ENCODE results near the gene PDE7B. TPM values are rescaled to one million over a fixed set of nuclear protein-coding genes. Genes with fewer than 3 reads are reported as not detected.

PDE7B gene
- total RNA-seq, 3 donors from 2014 or later = 2.1 to 4.0 (median 2.2) TPM

DNA sequence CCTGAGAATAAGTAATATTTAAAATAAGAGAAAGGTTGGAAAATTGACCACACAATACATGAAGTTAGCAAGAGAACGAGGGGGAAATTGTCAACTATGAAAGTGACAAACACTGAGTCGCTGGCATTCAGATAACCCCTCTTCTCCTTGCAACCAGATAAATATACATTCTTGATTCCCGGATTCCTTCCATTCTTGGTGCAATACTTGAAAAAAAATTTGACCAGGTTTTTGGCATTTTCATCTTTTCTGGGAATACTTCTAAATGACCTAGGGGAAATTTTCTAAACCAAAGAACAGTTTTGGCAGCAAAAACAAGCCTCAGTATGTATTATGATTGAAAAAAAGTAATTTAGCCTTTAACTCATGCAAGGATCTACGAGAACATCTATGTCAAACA is 164.0 kb downstream of the PDE7B start:
- no peak for DNase-seq
- intact Hi-C loops (cut with DNase I, micrococcal nuclease) = no loop called here
- no peaks in the 10 kb centered on the region for H3K36me3 ChIP-seq (ENCODE audit: low read depth)

DNA sequence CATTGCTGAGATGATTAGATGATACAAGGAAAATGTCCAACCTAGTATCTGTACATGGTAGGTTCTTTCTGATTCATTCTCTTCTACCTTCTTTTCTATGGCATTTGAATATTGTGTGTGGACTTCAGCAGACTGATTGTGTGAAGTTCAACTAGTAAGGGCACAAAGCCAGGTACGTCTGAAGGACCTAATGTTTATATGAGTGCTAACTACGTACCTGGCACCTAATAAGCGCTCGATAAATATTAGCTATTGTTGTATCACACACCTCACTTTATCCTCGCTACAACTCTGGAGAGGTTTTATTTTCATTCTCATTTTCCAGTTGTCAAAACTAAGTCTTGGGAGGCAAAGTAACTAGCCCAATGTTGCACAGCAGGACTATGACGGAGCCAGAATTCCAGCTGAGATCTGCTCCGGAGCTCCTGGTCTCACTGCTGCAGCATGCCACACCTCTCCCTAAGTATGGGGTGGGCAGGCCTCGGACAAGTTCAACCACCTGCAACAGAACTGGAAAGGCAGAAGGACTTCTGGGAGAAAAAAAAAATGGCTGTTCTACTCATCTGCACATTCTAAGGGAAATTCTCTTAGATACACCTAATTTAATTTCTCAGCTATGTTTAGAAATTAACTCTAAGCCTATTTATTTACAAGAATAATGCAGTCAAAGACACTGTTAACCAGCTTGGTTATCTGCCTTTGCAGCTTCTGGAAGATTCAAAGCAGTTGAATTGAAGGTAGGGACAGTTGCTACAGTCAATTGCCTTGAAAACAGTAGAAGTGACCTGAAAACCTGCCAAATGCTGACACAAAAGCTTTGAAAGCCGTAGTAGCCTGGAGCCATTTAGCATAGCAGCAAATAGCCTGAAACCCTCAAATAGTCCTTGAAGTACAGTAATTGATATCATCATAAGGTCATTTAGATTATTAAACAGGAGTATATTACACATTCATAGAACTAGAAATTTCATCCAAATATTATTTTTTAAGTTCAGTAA is 165.0 kb downstream of the PDE7B start:
- Histone ChIP-seq H3K4me3 (no peak overlapping the region), H3K36me3 (ENCODE audit: low read depth) (no peaks in the 10 kb centered on the region), H3K9me3 (no peaks in the 10 kb centered on the region), H3K4me1 (ENCODE audit: low read depth) (no peaks in the 10 kb centered on the region)
- no peak for ATAC-seq
- DNase-seq = no peak
- TF ChIP-seq, protein P1, sequence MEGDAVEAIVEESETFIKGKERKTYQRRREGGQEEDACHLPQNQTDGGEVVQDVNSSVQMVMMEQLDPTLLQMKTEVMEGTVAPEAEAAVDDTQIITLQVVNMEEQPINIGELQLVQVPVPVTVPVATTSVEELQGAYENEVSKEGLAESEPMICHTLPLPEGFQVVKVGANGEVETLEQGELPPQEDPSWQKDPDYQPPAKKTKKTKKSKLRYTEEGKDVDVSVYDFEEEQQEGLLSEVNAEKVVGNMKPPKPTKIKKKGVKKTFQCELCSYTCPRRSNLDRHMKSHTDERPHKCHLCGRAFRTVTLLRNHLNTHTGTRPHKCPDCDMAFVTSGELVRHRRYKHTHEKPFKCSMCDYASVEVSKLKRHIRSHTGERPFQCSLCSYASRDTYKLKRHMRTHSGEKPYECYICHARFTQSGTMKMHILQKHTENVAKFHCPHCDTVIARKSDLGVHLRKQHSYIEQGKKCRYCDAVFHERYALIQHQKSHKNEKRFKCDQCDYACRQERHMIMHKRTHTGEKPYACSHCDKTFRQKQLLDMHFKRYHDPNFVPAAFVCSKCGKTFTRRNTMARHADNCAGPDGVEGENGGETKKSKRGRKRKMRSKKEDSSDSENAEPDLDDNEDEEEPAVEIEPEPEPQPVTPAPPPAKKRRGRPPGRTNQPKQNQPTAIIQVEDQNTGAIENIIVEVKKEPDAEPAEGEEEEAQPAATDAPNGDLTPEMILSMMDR (IDR thresholded peaks at IDR 0.05) = no peak
- intact Hi-C loops (cut with DNase I, micrococcal nuclease) = no loop called here

More for the DNA sequence above, 164.0 kb downstream of the PDE7B start:
- no peaks in the 10 kb centered on the region for H3K4me1 ChIP-seq (ENCODE audit: low read depth)
- H3K9me3 ChIP-seq = no peaks in the 10 kb centered on the region
- TF ChIP-seq, protein P1 (IDR thresholded peaks at IDR 0.05) = no peak
- no peak for ATAC-seq
- no peak overlapping the region for H3K4me3 ChIP-seq

GRCh38 chr6:136020691-136021090 is 169.2 kb downstream of the PDE7B start:
- TF ChIP-seq, protein P1 (IDR thresholded peaks at IDR 0.05) = no peak
- intact Hi-C loops (cut with DNase I, micrococcal nuclease) = no loop called here
- H3K9me3 ChIP-seq = no peaks in the 10 kb centered on the region
- no peaks in the 10 kb centered on the region for H3K36me3 ChIP-seq (ENCODE audit: low read depth)
- no peaks in the 10 kb centered on the region for H3K4me1 ChIP-seq (ENCODE audit: low read depth)
- DNase-seq = no peak
- ATAC-seq = no peak
- H3K4me3 ChIP-seq = no peak overlapping the region

GRCh38 chr6:136022224-136022874 is 170.8 kb downstream of the PDE7B start:
- TF ChIP-seq, protein P1 (IDR thresholded peaks at IDR 0.05) = no peak
- Histone ChIP-seq H3K4me3 (no peak overlapping the region), H3K9me3 (no peaks in the 10 kb centered on the region), H3K4me1 (ENCODE audit: low read depth) (no peaks in the 10 kb centered on the region), H3K36me3 (ENCODE audit: low read depth) (no peaks in the 10 kb centered on the region)
- no peak for DNase-seq
- ATAC-seq = no peak
- intact Hi-C loops (cut with DNase I, micrococcal nuclease) = no loop called here

DNA sequence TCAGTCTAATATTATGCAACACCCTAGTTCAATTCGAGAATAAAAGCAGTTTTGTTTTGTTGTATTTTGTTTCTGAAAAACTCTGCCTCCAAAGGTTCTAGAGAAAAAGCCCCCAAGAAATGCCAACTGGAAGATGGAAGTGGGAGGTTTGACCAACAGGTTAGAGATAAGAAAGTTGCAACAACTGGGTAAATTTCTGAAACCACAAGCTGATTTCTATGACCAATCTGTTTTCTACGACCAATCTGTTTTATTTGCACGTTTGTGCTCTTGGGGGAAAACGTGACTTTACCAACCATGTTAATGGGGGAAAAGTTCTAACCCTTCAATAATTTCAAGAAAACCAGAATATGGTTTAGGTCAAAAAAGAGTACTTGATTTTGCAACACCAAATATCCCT is 173.2 kb downstream of the PDE7B start:
- TF ChIP-seq, protein P1 (IDR thresholded peaks at IDR 0.05) = no peak

More for the DNA sequence above, 173.2 kb downstream of the PDE7B start:
- Histone ChIP-seq H3K4me1 (ENCODE audit: low read depth) (no peaks in the 10 kb centered on the region), H3K36me3 (ENCODE audit: low read depth) (no peaks in the 10 kb centered on the region), H3K9me3 (no peaks in the 10 kb centered on the region), H3K4me3 (no peak overlapping the region)
- no peak for ATAC-seq
- intact Hi-C loops (cut with DNase I, micrococcal nuclease) = no loop called here
- DNase-seq = no peak

Data from mucosa of descending colon (tissue), 3 donors.